ENCODE data around the gene DIPK1A.

The DIPK1A gene

GRCh38 chr1:92929461-92929860, 31.8 kb downstream of the DIPK1A start:
- no peak for DNase-seq (ENCODE audit: low read depth, low spot score)
- H3K4me3 ChIP-seq (ENCODE audit: low read length), result no peak overlapping the region

DNA sequence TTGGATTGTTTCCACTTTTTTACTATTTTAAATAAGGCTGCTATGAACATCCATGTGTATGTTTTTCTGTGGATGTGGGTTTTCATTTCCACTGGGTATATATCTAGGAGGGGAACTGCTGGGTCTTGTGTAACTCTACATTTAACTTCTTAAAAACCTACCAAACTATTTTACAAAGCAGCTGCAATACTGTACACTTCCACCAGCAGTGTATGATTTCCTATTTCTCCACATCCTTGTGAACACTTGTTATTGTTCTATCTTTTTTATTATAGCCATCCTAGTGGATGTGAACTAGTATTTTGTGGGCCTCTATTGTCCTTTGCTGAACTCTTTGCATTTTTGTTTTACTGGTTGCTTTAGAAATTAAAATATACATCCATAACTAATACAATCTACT, 33.4 kb downstream of the DIPK1A start:
- H3K4me3 ChIP-seq (ENCODE audit: low read length), result no peak overlapping the region
- peak; percentile 12 for DNase-seq (ENCODE audit: low read depth, low spot score)

GRCh38 chr1:92926873-92927272, 34.4 kb downstream of the DIPK1A start:
- H3K4me3 ChIP-seq (ENCODE audit: low read length), result no peak overlapping the region
- no peak for DNase-seq (ENCODE audit: low read depth, low spot score)

GRCh38 chr1:92924501-92924900, 36.8 kb downstream of the DIPK1A start:
- no peak overlapping the region for H3K4me3 ChIP-seq (ENCODE audit: low read length)
- DNase-seq (ENCODE audit: low read depth, low spot score), result no peak

GRCh38 chr1:92923664-92924063, 37.6 kb downstream of the DIPK1A start:
- H3K4me3 ChIP-seq (ENCODE audit: low read length), result no peak overlapping the region
- DNase-seq (ENCODE audit: low read depth, low spot score), result no peak

DNA sequence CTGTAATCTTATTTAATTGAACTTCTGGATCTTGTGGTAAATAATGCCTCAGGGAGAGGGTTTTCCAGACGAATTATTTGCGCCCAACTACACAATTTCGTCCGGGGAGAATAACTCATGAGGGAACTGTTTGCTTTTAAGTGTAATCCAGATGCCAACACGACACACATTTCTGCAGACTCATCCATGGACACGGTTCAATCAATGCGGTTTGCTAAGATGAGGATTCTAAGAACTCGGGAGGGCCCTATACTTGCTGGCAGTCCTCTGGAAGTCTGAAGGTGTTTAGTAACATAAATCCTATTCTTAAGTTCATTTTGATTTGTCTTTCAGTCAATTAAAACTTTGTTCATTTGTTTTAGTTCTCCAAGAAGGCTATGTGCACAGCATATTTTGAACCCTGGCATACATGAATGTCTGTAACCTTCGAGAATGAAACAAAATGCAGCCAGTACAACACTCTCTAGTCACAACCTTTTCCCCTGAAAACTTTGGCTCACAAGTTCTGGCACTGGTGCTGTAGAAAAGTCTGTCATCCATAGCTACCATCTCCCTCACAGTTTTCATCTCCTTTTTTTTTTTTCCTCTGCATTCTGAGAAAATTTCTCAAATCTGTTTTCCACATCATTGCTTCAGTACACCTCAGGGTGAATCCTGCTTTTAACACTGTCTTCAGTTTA, 38.8 kb downstream of the DIPK1A start:
- no peak overlapping the region for H3K4me3 ChIP-seq (ENCODE audit: low read length)
- no peak for DNase-seq (ENCODE audit: low read depth, low spot score)

- no peak for DNase-seq (ENCODE audit: low read depth, low spot score)
- no peak overlapping the region for H3K4me3 ChIP-seq (ENCODE audit: low read length)
Observed at GRCh38 chr1:92921031-92922023, 39.9 kb downstream of the DIPK1A start.

- no peak for DNase-seq (ENCODE audit: low read depth, low spot score)
- H3K4me3 ChIP-seq (ENCODE audit: low read length), result no peak overlapping the region
Observed at GRCh38 chr1:92916899-92917298, 44.4 kb downstream of the DIPK1A start.

DNA sequence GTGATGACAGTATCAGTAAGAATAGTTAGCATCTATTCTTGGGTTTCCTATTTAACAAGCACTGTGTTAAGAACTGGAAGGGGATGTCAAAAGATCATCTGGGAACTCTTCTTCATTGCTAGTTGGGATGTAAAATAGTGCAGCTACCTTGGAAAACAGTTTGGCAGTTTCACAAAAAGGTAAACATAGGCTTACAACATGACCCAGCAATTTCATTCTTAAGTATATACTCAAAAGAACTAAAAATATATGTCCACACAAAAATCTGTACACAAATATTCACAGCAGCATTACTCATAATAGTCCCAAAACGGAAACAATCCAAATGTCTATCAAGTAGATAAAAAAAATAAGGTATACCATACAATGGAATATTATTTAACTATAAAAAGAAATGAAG, 45.7 kb downstream of the DIPK1A start:
- no peak overlapping the region for H3K4me3 ChIP-seq (ENCODE audit: low read length)
- DNase-seq (ENCODE audit: low read depth, low spot score), result no peak

GRCh38 chr1:92913093-92913819, 48.0 kb downstream of the DIPK1A start:
- DNase-seq (ENCODE audit: low read depth, low spot score), result no peak
- H3K4me3 ChIP-seq (ENCODE audit: low read length), result no peak overlapping the region

DNA sequence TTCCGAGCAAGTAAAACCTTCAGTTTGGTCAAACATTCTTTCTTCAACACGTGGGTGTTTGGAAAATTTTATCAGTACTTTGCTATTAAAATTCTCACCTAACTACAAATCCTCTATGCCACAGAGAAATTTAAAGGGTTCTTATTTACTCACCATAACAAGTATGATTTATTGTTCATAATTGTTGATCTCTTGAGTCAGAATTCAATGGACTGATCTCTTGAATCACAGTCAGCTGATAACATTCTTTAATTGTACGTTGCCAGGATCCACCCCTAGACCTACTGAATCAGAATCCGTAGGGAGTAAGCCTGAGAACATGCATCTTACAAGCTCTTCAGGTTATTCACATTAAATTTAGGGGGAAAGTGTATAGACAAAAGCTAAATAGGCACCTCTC, 51.2 kb downstream of the DIPK1A start:
- no peak overlapping the region for H3K4me3 ChIP-seq (ENCODE audit: low read length)
- no peak for DNase-seq (ENCODE audit: low read depth, low spot score)

- DNase-seq (ENCODE audit: low read depth, low spot score), result no peak
- H3K4me3 ChIP-seq (ENCODE audit: low read length), result no peak overlapping the region
Observed at GRCh38 chr1:92909321-92909720, 51.9 kb downstream of the DIPK1A start.

GRCh38 chr1:92907949-92908684, 53.1 kb downstream of the DIPK1A start:
- no peak overlapping the region for H3K4me3 ChIP-seq (ENCODE audit: low read length)
- DNase-seq (ENCODE audit: low read depth, low spot score), result no peak

GRCh38 chr1:92903765-92904164, 57.5 kb downstream of the DIPK1A start:
- DNase-seq (ENCODE audit: low read depth, low spot score), result no peak
- no peak overlapping the region for H3K4me3 ChIP-seq (ENCODE audit: low read length)

DNA sequence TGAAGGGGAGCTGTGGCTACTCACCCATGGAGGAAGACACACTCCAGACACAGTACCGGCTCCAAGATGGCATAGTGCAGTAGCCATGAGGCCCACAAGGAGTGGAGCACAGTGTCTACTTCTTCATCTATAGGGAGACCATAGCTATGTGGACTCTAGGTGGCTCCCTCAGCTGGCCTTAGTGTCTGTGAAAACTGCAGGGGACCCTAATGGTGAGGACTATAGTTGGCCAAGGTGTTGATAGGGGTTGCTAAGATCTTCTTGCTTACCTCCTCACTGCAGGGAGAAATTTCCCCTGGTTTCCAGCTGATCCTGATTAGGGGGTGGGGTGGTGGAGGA, 58.9 kb downstream of the DIPK1A start:
- DNase-seq (ENCODE audit: low read depth, low spot score), result no peak
- H3K4me3 ChIP-seq (ENCODE audit: low read length), result no peak overlapping the region

- DNase-seq (ENCODE audit: low read depth, low spot score), result no peak
Observed at GRCh38 chr1:92901699-92902405, 59.4 kb downstream of the DIPK1A start.

GRCh38 chr1:92901126-92901525, 60.1 kb downstream of the DIPK1A start:
- no peak for DNase-seq (ENCODE audit: low read depth, low spot score)
- no peak overlapping the region for H3K4me3 ChIP-seq (ENCODE audit: low read length)

More at GRCh38 chr1:92901699-92902405, 59.4 kb downstream of the DIPK1A start:
- H3K4me3 ChIP-seq (ENCODE audit: low read length), result no peak overlapping the region

GRCh38 chr1:92900539-92900938, 60.7 kb downstream of the DIPK1A start:
- DNase-seq (ENCODE audit: low read depth, low spot score), result no peak
- no peak overlapping the region for H3K4me3 ChIP-seq (ENCODE audit: low read length)

GRCh38 chr1:92899780-92900179, 61.5 kb downstream of the DIPK1A start:
- DNase-seq (ENCODE audit: low read depth, low spot score), result no peak
- no peak overlapping the region for H3K4me3 ChIP-seq (ENCODE audit: low read length)

All from Jurkat, Clone E6-1 (cell line).